Activated T-cell treated with anti-CD3 and anti-CD28 coated beads, Interleukin-2, amount 50 U/mL, for 1 hour (primary cell): Measurements from ENCODE around the gene DOCK1.

Experiments
- DNase-seq: peaks from one replicate; pipeline ENCODE4 v3.0.0-alpha.2; 2020

Gene DOCK1

GRCh38 chr10:127332631-127333030, 427.4 kb downstream of the DOCK1 start:
- no peak for DNase-seq

GRCh38 chr10:127337801-127338200, 432.6 kb downstream of the DOCK1 start:
- no peak for DNase-seq

GRCh38 chr10:127338399-127339110, 433.3 kb downstream of the DOCK1 start:
- no peak for DNase-seq

- DNase-seq, result no peak
Measured at GRCh38 chr10:127343821-127344220, 438.6 kb downstream of the DOCK1 start.

GRCh38 chr10:127344346-127344745, 439.1 kb downstream of the DOCK1 start:
- no peak for DNase-seq

- DNase-seq, result no peak
Measured at GRCh38 chr10:127345231-127345965, 440.2 kb downstream of the DOCK1 start.

GRCh38 chr10:127346604-127347003, 441.4 kb downstream of the DOCK1 start:
- DNase-seq, result no peak

- DNase-seq, result no peak
Measured at GRCh38 chr10:127347202-127347959, 442.2 kb downstream of the DOCK1 start.

- DNase-seq, result no peak
Measured at GRCh38 chr10:127349737-127350136, 444.5 kb downstream of the DOCK1 start.

- DNase-seq, result no peak
Measured at GRCh38 chr10:127351542-127351941, 446.3 kb downstream of the DOCK1 start.

GRCh38 chr10:127353544-127353943, 448.3 kb downstream of the DOCK1 start:
- DNase-seq, result no peak

- DNase-seq, result no peak
Measured at GRCh38 chr10:127354255-127354654, 449.0 kb downstream of the DOCK1 start.

- no peak for DNase-seq
Measured at GRCh38 chr10:127354992-127355391, 449.8 kb downstream of the DOCK1 start.

GRCh38 chr10:127356360-127356759, 451.1 kb downstream of the DOCK1 start:
- no peak for DNase-seq

- no peak for DNase-seq
Measured at GRCh38 chr10:127357265-127357664, 452.0 kb downstream of the DOCK1 start.

GRCh38 chr10:127358337-127358736, 453.1 kb downstream of the DOCK1 start:
- DNase-seq, result no peak

- DNase-seq, result no peak
Measured at GRCh38 chr10:127364034-127364433, 458.8 kb downstream of the DOCK1 start.

GRCh38 chr10:127368101-127368500, 462.9 kb downstream of the DOCK1 start:
- no peak for DNase-seq

GRCh38 chr10:127368929-127369328, 463.7 kb downstream of the DOCK1 start:
- DNase-seq, result no peak

GRCh38 chr10:127370601-127371000, 465.4 kb downstream of the DOCK1 start:
- no peak for DNase-seq

- no peak for DNase-seq
Measured at GRCh38 chr10:127372361-127372760, 467.1 kb downstream of the DOCK1 start.

GRCh38 chr10:127374074-127374680, 468.9 kb downstream of the DOCK1 start:
- DNase-seq, result no peak

GRCh38 chr10:127374901-127375300, 469.7 kb downstream of the DOCK1 start:
- DNase-seq, result no peak
